ENCODE data around the gene SCFD2. TPM values are rescaled to one million over a fixed set of nuclear protein-coding genes. Genes with fewer than 3 reads are reported as not detected.

The SCFD2 gene
- total RNA-seq, 4 donors from 2014 or later, result 14.3 to 37.8 (median 27.7) TPM

DNA sequence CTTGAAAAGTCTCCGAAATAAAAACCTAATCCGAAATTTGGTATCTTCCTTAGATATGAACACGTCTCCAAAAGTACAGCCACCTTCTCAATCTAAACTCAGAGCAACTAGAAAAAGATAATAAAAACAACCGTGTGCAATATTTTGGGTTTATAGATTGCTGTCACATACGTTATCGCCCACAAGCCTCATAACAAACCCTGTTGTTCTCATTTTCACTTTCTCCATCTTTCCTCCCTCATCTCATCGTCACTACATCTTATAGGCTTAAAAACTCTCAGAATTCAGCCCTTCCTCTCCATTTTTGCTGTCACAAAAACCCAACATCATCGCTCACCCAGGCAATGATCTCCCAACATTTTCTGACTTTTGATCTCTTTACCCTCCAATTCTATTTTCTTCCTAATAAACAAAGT lies 448 bp upstream of the SCFD2 start:
- Histone ChIP-seq H3K4me3 (peak overlapping the region; percentile 60 to 91 (median 78)), H3K36me3 (no peaks in the 10 kb centered on the region), H3K9me3 (no peaks in the 10 kb centered on the region), H3K27ac (peak overlapping the region; percentile 41 to 77 (median 64)), H3K4me1 (peaks cover 6 to 48% (median 17%) of the 10 kb centered on the region in 3 donors), H3K27me3 (peaks cover 0 to 30% (median 0%) of the 10 kb centered on the region in 4 donors)
- no peak for DNase-seq
- 13% methylated on average over 8 of the region's 8 CpGs for WGBS, 2 donors
- TF ChIP-seq POLR2A (IDR thresholded peaks at IDR 0.05), result no peak
- TF ChIP-seq, protein P1, sequence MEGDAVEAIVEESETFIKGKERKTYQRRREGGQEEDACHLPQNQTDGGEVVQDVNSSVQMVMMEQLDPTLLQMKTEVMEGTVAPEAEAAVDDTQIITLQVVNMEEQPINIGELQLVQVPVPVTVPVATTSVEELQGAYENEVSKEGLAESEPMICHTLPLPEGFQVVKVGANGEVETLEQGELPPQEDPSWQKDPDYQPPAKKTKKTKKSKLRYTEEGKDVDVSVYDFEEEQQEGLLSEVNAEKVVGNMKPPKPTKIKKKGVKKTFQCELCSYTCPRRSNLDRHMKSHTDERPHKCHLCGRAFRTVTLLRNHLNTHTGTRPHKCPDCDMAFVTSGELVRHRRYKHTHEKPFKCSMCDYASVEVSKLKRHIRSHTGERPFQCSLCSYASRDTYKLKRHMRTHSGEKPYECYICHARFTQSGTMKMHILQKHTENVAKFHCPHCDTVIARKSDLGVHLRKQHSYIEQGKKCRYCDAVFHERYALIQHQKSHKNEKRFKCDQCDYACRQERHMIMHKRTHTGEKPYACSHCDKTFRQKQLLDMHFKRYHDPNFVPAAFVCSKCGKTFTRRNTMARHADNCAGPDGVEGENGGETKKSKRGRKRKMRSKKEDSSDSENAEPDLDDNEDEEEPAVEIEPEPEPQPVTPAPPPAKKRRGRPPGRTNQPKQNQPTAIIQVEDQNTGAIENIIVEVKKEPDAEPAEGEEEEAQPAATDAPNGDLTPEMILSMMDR (IDR thresholded peaks at IDR 0.05), result no peak
- intact Hi-C loops (cut with DNase I), result no loop called here

DNA sequence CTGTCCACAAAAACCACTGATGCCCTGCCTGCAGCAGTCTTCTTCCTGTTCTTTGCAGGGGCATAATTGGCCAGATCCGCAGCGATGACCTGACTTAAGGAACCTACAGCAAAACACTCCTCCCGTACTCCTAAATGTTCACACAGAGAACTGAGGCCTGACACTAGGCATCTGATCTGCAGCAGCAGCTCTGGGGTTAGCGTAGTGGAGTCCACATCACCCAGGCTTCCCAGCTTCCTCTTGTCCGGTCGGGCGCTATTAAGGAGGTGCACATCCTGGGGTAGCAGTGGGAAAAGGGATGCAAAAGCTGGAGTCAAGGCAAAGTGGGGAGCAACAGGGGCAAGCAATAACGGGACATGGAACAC lies 758 bp downstream of the SCFD2 start:
- Histone ChIP-seq H3K4me1 (peaks cover 6 to 52% (median 17%) of the 10 kb centered on the region in 3 donors), H3K27me3 (peaks cover 0 to 17% (median 0%) of the 10 kb centered on the region in 4 donors), H3K27ac (peak overlapping the region; percentile 41 to 77 (median 60)), H3K36me3 (no peaks in the 10 kb centered on the region), H3K4me3 (peak overlapping the region; percentile 60 to 91 (median 78)), H3K9me3 (no peaks in the 10 kb centered on the region)
- intact Hi-C loops (cut with DNase I), result no loop called here
- WGBS, 2 donors, result 0% methylated on average over 5 to 7 of the region's 8 CpGs
- no peak for DNase-seq
- TF ChIP-seq, protein P1 (IDR thresholded peaks at IDR 0.05), result no peak
- TF ChIP-seq POLR2A (IDR thresholded peaks at IDR 0.05), result no peak

DNA sequence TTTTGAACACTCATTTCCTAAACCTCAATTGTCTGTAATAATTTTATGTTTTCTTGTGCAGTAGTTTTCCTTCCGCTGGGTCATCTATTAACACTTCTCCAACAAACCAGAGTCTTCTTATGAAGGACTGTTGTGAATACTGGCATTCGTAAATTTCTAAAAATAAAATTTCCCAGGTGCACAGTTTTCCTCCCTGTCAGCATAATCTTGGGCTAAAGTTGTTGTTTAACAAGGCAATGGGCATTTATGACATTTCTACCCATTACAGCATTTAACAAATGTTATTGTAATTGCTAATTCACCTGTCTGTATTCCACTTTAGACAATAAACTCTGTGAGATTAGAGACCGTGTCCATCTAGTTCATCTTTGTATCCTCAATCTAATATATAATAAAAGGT lies 1.2 kb downstream of the SCFD2 start:
- TF ChIP-seq, protein P1 (IDR thresholded peaks at IDR 0.05), result no peak
- TF ChIP-seq POLR2A (IDR thresholded peaks at IDR 0.05), result no peak
- Histone ChIP-seq H3K4me3 (peak overlapping the region; percentile 60 to 91 (median 78)), H3K9me3 (no peaks in the 10 kb centered on the region), H3K36me3 (no peaks in the 10 kb centered on the region), H3K27ac (no peak overlapping the region), H3K4me1 (peaks cover 6 to 52% (median 17%) of the 10 kb centered on the region in 3 donors), H3K27me3 (peaks cover 0 to 13% (median 0%) of the 10 kb centered on the region in 4 donors)
- intact Hi-C loops (cut with DNase I), result no loop called here
- 34 to 47% methylated on average over 3 of the region's 3 CpGs for WGBS, 2 donors
- no peak for DNase-seq

DNA sequence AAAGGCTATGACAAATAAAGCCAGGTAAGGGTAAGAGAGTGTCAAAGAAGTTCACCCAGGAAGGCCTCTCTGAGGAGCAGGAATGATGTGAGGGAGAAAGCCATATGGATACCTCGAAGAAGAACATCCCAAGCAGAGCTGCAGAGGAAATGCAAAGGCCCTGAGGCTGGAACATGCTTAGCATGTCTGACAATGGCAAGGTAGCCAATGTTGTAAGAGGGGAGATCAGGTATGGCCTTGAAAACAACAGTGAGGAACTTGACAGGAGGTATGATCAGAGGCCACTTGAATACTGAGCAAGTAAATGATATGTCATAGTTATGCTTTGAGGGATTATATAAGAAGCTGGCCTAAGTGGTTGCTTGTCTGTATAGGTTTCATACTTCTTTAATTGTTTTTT lies 3.8 kb downstream of the SCFD2 start:
- Histone ChIP-seq H3K36me3 (no peaks in the 10 kb centered on the region), H3K27me3 (no peaks in the 10 kb centered on the region), H3K27ac (no peak overlapping the region), H3K9me3 (no peaks in the 10 kb centered on the region), H3K4me1 (peaks cover 6 to 52% (median 17%) of the 10 kb centered on the region in 3 donors), H3K4me3 (no peak overlapping the region)
- DNase-seq, result no peak
- WGBS, 2 donors, result 73 to 89% methylated on average over 1 of the region's 1 CpG
- intact Hi-C loops (cut with DNase I), result no loop called here
- TF ChIP-seq, protein P1 (IDR thresholded peaks at IDR 0.05), result no peak
- TF ChIP-seq POLR2A (IDR thresholded peaks at IDR 0.05), result no peak

DNA sequence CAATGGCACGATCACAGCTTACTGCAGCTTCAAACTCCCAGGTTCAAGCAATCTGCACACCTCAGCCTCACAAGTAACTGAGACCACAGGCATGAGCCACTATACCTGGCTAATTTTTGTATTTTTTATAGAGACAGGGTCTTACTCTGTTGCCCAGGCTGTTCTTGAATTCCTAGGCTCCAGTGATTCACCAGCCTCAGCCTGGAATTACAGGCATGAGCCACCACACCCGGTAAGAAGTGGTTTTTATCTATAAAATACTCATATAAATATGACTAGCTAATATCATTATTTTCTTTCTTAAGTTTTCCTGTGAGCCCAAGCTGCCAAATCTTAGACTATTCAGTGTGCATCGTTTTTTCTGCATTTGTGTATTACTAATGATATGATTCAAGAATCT lies 4.4 kb downstream of the SCFD2 start:
- H3K9me3 ChIP-seq, result no peaks in the 10 kb centered on the region
- 76 to 85% methylated on average over 3 of the region's 3 CpGs for WGBS, 2 donors
- no peaks in the 10 kb centered on the region for H3K27me3 ChIP-seq
- intact Hi-C loops (cut with DNase I), result no loop called here
- peaks cover 4 to 49% (median 17%) of the 10 kb centered on the region in 3 donors for H3K4me1 ChIP-seq
- H3K4me3 ChIP-seq, result no peak overlapping the region
- TF ChIP-seq POLR2A (IDR thresholded peaks at IDR 0.05), result no peak
- TF ChIP-seq, protein P1 (IDR thresholded peaks at IDR 0.05), result no peak
- no peak overlapping the region for H3K27ac ChIP-seq
- no peaks in the 10 kb centered on the region for H3K36me3 ChIP-seq
- DNase-seq, result no peak
